AG09309 (cell line): ENCODE data around the gene CACNA1C.

ENCODE experiments used
- DNase-seq: peaks from one replicate; pipeline ENCODE4 v3.0.0-alpha.2; 2010; ENCODE audit warnings: low read depth
- H3K4me3 ChIP-seq: 2 replicates; pipeline ENCODE4 v1.5.1; 2011; ENCODE audit warnings: mild to moderate bottlenecking, low read depth, low read length, moderate library complexity; ENCODE audit not compliant: control insufficient read depth
- TF ChIP-seq, protein P1 (sequence below): IDR thresholded peaks from 2 replicates; pipeline ENCODE4 v1.5.1; 2011; ENCODE audit warnings: mild to moderate bottlenecking, low read depth, low read length, inconsistent platforms; ENCODE audit not compliant: insufficient read depth, control insufficient read depth; ENCODE audit errors: missing control alignments

CACNA1C gene

DNA sequence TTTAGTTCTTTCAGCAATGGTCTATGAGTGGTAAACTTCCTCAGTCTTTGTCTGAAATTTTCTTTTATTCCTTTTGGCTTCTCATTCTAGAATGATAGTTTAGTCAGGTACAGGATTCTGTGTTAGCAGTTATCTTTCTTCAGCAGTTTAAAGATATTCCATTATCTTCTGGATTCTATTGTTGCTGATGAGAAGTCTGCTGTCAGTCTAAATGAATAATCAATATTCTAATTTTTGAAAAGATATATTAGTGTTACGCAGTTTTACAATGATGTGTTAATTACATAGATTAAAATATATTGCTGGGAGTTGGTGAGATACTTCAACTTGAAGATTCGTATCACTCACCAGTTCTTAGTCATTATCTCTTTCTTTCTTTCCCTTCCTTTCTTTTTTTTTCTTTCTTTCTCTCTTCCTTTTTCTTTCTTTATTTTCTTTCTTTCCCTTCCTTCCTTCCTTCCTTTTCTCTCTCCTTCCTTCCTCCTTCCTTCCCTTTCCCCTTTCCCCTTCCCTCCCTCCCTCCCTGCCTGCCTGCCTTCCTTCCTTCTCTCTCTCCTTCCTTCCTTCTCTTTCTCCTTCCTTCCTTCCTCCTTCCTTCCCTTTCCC lies 17.8 kb downstream of the CACNA1C start:
- TF ChIP-seq, protein P1, sequence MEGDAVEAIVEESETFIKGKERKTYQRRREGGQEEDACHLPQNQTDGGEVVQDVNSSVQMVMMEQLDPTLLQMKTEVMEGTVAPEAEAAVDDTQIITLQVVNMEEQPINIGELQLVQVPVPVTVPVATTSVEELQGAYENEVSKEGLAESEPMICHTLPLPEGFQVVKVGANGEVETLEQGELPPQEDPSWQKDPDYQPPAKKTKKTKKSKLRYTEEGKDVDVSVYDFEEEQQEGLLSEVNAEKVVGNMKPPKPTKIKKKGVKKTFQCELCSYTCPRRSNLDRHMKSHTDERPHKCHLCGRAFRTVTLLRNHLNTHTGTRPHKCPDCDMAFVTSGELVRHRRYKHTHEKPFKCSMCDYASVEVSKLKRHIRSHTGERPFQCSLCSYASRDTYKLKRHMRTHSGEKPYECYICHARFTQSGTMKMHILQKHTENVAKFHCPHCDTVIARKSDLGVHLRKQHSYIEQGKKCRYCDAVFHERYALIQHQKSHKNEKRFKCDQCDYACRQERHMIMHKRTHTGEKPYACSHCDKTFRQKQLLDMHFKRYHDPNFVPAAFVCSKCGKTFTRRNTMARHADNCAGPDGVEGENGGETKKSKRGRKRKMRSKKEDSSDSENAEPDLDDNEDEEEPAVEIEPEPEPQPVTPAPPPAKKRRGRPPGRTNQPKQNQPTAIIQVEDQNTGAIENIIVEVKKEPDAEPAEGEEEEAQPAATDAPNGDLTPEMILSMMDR: no peak
- H3K4me3 ChIP-seq: no peak overlapping the region
- no peak for DNase-seq

DNA sequence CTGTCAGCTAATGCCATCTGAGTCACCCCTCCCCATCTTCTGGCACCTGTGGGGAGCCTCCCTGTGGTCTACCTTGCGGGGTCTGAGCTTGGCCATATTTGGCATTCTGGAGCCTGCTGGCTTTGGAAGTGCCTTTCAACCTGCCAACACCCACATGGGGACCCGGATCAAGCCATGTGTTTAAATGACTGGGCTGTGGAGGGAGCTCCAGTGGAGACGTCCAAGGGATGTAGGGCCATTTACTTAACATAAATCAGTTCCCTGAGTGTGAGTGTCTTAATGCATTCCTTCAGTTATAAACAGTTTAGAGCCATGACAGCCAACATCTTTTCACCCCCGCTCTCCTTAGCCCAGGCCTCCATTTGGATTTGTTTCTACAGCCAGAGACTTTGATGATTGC lies 22.0 kb downstream of the CACNA1C start:
- DNase-seq: no peak
- TF ChIP-seq, protein P1: no peak
- H3K4me3 ChIP-seq: no peak overlapping the region

DNA sequence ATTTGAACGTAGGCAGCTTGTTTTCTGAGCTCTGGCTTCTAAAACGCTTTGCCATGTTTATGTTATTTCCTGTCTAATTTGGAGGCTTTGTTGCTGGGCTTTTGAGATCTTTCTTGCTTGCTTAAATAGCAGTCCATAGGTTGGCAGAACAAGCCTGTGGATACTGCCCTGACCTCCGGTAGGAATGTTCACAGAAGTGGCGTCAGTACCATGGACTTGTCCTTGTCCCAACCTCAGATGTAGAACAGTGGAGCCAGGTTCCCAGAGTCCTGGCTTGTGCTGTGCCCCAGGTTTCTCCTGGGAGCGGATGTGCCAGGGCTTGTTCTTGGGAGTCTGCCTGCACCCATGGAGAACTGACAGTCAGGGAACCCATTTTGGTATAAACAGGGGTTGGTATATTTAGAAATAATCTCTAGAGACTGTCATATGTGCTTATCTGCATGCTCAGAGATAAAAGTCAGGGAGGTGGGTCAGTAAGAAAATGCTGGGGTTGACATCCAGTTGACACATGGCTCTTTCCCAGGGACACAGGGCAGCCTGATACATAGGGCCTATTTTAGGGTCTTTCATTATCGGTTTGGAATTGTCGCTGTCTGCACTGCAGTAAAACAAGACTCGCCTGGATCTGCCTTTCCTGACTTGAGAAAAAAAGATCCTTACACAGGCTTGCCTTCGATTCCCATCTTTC lies 22.9 kb downstream of the CACNA1C start:
- TF ChIP-seq, protein P1: no peak
- no peak overlapping the region for H3K4me3 ChIP-seq
- DNase-seq: no peak

DNA sequence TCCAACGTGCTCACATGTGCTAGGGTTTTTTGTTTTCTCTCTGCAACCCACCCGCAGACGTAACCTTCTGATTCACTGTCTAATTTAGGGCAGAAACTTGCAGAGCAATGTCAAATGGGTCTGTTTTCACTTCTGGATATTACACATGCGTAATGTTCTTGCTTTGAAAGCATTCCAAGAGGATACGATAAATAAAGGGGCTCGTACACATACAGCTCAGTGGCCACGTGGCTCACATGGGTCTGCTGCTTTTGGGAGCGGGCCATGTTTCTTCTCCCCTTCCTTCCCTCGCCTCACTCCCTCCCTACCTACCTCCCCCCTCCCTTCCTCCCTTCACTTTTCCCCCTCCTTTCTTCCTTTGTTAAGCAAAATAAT lies 23.4 kb downstream of the CACNA1C start:
- no peak for DNase-seq
- no peak overlapping the region for H3K4me3 ChIP-seq
- TF ChIP-seq, protein P1: no peak

DNA sequence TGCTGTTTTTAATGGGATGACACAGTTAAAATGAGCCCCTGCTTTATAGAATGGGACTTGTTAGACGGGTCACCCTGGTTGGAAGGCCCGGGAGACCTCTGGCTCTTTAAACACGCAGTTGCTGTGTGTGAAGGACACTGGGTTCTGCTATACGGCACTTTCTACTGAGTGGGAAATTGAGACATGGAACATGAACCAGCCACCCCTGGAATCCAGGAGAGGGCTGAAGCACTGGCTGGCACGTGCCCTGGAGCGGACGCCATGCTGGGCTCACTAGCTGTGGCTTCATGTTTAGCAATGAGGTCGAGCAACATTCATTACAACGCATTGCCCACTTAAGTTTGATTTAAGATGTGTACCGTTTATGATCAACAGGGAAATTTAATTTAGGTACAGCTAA lies 23.9 kb downstream of the CACNA1C start:
- H3K4me3 ChIP-seq: no peak overlapping the region
- TF ChIP-seq, protein P1: no peak
- DNase-seq: no peak

DNA sequence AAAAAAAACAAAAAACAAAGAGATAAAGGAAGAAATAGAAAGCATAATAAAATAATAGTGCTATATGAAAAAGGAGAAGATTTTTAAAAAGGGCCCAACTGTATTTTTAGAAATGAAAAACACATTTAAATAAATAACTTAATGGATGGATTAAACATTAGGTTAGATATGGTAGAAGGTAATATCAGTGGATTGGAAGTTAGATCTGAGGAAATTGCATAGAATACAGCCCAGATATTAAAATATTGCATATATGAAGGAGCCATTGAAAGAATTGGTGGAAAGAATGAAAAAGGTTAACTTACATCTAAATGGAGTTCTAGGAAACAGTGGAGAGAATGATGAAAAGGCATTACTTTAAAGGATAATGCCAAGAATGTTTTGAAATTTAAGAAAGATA lies 27.8 kb downstream of the CACNA1C start:
- TF ChIP-seq, protein P1: no peak
- no peak for DNase-seq

More for the DNA sequence above, 27.8 kb downstream of the CACNA1C start:
- no peak overlapping the region for H3K4me3 ChIP-seq
